ENCODE measurements around the gene FAM98C.
"Not testable (repeated sequence)": the region's sequence is repeated elsewhere in the genome, so short reads cannot be mapped to it uniquely, and the experiment has no call there.

The FAM98C gene

GRCh38 chr19:38427035-38427677 lies 24.3 kb downstream of the FAM98C start:
- not testable (repeated sequence) for DNase-seq (ENCODE audit: low read depth in 2 of 2)

GRCh38 chr19:38429055-38429810 lies 26.3 kb downstream of the FAM98C start:
- no peak for DNase-seq (ENCODE audit: low read depth in 2 of 2)

DNA sequence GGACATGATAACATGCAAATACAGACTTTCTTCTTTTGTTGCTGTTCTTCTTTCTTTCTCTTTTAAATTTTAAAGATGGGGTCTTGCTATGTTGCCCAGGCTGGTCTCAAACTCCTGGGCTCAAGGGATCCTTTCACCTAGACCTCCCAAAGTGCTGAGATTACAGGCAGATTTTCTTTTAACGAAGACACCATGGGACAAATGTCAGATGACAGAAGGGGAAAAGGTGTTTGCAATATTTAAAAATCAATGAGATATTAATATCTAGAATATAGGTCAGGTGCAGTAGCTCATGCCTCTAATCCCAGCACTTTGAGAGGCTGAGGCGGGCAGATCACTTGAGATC lies 26.9 kb downstream of the FAM98C start:
- no peak for DNase-seq (ENCODE audit: low read depth in 2 of 2)

DNA sequence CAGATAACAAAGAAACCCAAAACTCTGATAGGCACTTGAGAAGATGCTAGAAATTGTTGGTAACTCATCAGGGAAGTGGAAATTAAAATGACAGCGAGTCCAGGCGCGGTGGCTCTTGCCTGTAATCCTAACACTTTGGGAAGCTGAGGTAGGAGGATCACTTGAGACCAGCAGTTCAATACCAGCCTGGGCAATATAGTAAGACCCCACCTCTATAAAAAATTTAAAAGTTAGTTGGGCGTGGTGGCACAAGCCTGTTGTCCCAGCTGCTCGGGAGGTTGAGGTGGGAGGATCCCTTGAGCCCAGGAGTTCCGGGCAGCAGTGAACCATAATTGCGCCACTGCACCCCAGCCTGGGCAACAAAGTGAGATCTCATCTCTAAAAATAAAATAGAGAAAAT lies 28.0 kb downstream of the FAM98C start:
- no peak for DNase-seq (ENCODE audit: low read depth in 2 of 2)

- DNase-seq (ENCODE audit: low read depth in 2 of 2) = no peak
Observed at GRCh38 chr19:38433268-38433733, 30.4 kb downstream of the FAM98C start, which contains the start of gene RYR1. RYR1 (plus strand) TSS chr19:38433691; CDS start chr19:38433830, 139 bp downstream.

DNA sequence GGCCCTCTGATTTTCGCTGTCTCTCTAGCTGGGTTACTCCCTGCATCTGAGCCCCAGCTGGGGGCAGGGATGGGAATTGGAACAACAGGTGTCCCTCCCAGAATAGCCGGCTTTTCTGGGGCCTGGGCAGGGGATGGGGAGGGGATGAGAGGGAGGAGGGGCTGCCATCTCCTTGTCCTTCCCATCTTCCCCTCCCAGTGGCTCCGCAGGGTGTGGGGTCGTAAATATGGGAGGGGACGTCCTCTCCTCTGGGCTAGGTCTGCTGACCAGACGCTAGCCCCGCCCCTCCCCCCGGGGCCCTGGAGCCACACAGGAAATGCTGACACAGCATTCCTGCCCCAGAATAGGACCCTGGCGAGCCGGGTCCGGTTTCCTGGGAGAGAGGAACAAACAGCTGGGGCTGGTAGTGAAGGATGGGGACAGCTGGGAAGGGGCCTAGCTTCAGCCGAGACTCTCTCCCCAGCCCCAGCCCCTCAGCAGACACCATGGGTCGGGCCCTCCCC lies 31.7 kb downstream of the FAM98C start:
- DNase-seq (ENCODE audit: low read depth in 2 of 2) = no peak

GRCh38 chr19:38437295-38437694 lies 34.4 kb downstream of the FAM98C start:
- DNase-seq (ENCODE audit: low read depth in 2 of 2) = no peak

DNA sequence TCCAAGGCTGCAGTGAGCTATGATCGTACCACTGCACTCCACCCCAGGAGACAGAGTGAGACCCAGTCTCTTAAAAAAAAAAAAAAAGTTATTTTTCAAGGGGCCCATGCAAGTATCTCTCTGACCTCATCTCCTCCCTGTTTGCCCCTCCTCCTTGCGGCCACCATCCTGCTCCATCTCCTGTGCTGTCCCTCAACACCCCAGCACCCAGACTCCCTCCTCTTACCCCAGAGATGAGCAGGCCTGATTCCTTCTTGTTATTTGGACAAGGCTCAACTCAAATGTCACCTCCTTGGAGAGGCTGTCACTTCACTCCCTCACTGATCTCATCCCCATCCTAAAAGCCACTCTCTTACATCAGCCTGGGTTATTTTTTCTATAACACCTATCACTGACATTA lies 35.0 kb downstream of the FAM98C start:
- DNase-seq (ENCODE audit: low read depth in 2 of 2) = no peak

DNA sequence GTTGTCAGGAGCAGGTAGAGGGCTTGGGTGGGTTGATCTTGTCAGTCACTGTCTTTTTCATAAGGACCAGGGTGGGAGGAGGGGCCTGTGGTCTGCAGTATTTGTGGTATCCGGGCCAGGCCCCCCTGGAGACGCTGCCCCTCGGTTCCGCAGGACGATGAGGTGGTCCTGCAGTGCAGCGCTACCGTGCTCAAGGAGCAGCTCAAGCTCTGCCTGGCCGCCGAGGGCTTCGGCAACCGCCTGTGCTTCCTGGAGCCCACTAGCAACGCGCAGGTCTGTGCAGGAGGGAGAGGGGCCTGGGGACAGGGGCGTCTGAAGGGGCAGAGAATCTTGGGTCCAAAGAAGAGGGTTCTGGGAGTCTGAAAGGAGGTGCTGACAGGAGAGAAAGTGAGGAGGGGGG lies 37.7 kb downstream of the FAM98C start:
- no peak for DNase-seq (ENCODE audit: low read depth in 2 of 2)

GRCh38 chr19:38441657-38442348 lies 38.9 kb downstream of the FAM98C start:
- no peak for DNase-seq (ENCODE audit: low read depth in 2 of 2)

- DNase-seq (ENCODE audit: low read depth in 2 of 2) = no peak
Observed at GRCh38 chr19:38442736-38443135, 39.8 kb downstream of the FAM98C start.

GRCh38 chr19:38443458-38443999 lies 40.6 kb downstream of the FAM98C start:
- no peak for DNase-seq (ENCODE audit: low read depth in 2 of 2)

- DNase-seq (ENCODE audit: low read depth in 2 of 2) = no peak
Observed at GRCh38 chr19:38444026-38444425, 41.1 kb downstream of the FAM98C start.

GRCh38 chr19:38445362-38445761 lies 42.5 kb downstream of the FAM98C start:
- no peak for DNase-seq (ENCODE audit: low read depth in 2 of 2)

DNA sequence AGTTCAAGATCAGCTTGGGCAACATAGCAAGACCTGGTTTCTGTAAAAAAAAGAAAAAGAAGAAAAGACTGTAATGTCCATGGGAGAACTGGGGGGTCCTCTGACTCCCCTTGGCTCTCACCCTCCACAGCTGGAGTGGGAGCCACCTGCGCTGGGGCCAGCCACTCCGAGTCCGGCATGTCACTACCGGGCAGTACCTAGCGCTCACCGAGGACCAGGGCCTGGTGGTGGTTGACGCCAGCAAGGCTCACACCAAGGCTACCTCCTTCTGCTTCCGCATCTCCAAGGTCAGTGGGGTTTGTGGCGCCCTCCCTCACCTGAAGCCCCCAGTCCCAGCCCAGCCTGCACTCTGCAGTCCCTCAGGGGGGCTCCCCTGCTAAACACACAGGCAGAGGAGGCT lies 45.3 kb downstream of the FAM98C start:
- no peak for DNase-seq (ENCODE audit: low read depth in 2 of 2)

- no peak for DNase-seq (ENCODE audit: low read depth in 2 of 2)
Observed at GRCh38 chr19:38449518-38449917, 46.6 kb downstream of the FAM98C start.

GRCh38 chr19:38451036-38451435 lies 48.1 kb downstream of the FAM98C start:
- no peak for DNase-seq (ENCODE audit: low read depth in 2 of 2)

GRCh38 chr19:38451629-38452028 lies 48.7 kb downstream of the FAM98C start:
- no peak for DNase-seq (ENCODE audit: low read depth in 2 of 2)

DNA sequence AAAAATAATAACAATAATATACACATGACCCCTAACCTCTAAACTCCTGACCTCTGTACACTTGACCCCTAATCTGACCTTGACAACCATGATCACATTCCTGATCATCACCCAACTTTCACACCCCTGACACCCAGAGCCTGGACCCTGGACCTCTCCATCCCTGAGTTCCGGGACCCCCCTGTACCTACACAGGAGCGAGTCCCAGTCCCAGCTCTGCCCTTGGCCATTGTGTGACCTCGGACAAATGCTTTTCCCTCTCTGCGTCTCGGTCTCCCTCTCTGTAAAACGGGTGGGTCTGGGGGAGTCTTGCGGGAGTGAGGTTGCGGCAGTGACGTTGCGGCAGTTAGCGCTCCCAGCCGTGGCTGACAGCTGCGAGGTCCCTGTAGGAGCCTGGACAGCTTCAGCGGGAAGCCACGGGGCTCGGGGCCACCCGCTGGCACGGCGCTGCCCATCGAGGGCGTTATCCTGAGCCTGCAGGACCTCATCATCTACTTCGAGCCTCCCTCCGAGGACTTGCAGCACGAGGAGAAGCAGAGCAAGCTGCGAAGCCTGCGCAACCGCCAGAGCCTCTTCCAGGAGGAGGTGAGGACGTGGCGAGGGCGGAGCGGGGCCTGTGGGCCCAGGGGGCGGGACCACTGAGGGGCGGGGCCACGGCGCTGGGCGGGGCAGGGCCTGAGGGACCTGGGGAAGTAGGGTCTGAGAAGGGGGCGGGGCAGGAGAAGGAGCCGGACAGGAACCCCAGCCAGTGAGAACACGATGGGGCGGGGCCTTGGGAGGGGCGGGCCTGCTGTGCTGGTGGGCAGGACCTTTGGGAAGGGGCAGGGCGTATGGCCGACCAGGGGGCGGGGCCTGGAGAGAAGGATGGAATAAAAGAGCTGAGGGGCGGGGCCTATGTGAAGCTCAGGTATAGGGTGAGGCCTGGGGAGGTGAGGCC lies 49.8 kb downstream of the FAM98C start:
- DNase-seq (ENCODE audit: low read depth in 2 of 2) = no peak

DNA sequence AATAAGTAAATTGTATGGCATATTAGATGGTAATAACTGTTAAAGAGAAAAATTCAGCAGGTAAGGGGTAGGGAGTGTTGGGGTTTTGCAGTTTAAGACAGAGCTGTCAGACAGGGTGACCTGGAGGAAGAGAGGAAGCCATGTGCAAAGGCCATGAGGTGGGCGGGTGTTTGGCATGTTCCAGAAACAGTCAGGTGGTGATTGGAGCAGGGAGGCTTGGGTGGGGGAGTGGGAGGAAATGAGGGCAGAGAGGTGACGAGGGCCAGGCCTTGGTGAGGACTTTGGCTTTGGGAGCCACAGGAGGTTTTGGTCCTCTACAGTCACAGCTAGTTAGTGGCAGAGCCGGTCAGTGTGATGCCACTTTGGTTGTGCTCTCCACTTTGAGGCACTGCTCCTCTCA lies 50.7 kb downstream of the FAM98C start:
- DNase-seq (ENCODE audit: low read depth in 2 of 2) = no peak

- no peak for DNase-seq (ENCODE audit: low read depth in 2 of 2)
Observed at GRCh38 chr19:38455031-38455430, 52.1 kb downstream of the FAM98C start.

Measured in fibroblast of skin of left biceps (primary cell).